ENCODE results near the gene STARD8. TPM values are rescaled to one million over a fixed set of nuclear protein-coding genes. Genes with fewer than 3 reads are reported as not detected.

STARD8 gene
- total and polyA plus RNA-seq, 10 donors = 1.9 to 35.2 (median 20.4) TPM

DNA sequence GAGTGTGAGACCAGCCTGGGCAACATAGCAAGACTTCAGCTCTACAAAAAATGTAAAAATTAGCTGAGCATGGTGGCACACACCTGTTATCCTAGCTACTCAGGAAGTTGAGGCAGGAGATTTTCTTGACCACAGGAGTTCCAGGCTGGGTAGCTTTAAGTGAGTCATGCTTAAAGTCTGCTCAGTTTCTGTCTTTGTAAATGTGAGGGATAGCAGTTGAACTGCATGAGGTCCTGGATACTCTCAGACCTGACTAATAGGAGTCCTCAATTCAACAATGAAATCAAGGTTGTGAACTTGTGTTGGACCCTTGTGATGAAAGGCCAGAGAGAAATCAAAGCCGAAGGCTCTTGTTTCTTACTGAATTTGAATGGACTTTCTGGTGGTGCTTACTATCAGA, 45.2 kb downstream of the STARD8 start:
- peaks cover 0 to 49% (median 7%) of the 10 kb centered on the region in 6 donors for H3K4me1 ChIP-seq
- H3K9me3 ChIP-seq = no peaks in the 10 kb centered on the region
- H3K4me3 ChIP-seq = no peak overlapping the region
- intact Hi-C loops (cut with DNase I; ENCODE audit: low total_unique reads) = no loop called here
- TF ChIP-seq POLR2A (IDR thresholded peaks at IDR 0.05) (no peak), POLR2AphosphoS5 (IDR thresholded peaks at IDR 0.05) (no peak)
- TF ChIP-seq, protein P1, sequence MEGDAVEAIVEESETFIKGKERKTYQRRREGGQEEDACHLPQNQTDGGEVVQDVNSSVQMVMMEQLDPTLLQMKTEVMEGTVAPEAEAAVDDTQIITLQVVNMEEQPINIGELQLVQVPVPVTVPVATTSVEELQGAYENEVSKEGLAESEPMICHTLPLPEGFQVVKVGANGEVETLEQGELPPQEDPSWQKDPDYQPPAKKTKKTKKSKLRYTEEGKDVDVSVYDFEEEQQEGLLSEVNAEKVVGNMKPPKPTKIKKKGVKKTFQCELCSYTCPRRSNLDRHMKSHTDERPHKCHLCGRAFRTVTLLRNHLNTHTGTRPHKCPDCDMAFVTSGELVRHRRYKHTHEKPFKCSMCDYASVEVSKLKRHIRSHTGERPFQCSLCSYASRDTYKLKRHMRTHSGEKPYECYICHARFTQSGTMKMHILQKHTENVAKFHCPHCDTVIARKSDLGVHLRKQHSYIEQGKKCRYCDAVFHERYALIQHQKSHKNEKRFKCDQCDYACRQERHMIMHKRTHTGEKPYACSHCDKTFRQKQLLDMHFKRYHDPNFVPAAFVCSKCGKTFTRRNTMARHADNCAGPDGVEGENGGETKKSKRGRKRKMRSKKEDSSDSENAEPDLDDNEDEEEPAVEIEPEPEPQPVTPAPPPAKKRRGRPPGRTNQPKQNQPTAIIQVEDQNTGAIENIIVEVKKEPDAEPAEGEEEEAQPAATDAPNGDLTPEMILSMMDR (IDR thresholded peaks at IDR 0.05 in 8 of 11, conservative IDR thresholded peaks at IDR 0.05 in 3 of 11) = no peak
- no peak for DNase-seq
- peaks cover 0 to 30% (median 4%) of the 10 kb centered on the region in 7 donors for H3K27me3 ChIP-seq (replicated peaks in 1 of 7)
- WGBS, 5 donors = 80 to 100% (median 93%) methylated on average over 1 of the region's 1 CpG
- H3K36me3 ChIP-seq = no peaks in the 10 kb centered on the region
- peak overlapping the region in 1 of 8 donors; percentile 85 for H3K27ac ChIP-seq

DNA sequence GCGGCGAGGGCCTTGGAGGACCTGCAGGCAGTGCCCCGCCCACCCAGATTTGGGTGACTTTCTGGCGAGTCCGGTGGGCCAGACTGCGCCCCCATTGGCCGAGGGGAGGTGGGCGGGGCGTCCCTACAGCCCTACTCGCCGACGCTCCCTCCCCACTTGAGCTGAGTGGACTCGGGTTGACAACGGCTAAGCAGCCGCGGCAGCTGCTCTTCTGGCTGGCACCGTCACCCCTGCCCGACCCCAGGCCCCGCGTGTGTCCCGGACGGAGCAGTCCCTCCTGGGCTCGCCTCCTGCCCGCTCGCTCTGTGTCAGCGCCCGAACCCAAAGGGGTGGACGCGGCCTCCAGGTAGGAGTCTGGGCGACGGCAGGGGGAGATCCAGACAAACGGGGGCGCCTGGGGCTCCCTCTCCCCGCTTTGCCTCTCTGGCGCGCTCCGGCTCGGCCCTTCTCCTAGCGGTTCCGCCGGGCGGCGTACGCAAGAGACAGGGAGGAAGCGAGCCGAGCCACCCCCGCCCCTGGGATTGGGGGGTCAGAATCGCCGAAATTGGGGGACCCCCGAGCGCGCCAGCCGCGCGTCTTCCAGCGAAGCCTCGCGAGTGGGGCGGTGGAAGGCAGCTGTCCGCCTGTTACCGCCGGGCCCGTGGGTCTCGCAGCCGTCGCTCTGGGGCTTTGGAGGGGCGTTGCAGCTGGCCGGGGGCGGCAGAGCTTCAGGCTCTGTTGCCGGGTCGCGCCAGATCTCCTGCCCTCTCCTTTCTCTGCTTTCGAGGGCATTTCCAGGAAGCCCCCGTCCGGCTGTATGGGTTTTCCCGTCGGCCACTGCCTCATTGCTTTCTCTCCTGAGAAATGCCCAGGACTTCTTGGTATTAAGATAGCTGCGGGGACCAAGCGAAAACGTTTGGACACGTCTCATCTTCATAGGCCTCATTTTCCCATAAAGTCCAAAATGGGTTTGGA, 46.3 kb downstream of the STARD8 start:
- Histone ChIP-seq H3K36me3 (no peaks in the 10 kb centered on the region), H3K4me3 (peak overlapping the region; percentile 38 to 71 (median 46)), H3K9me3 (no peaks in the 10 kb centered on the region), H3K4me1 (peaks cover 0 to 58% (median 8%) of the 10 kb centered on the region in 6 donors), H3K27me3 (replicated peaks in 1 of 7) (peaks cover 0 to 28% (median 4%) of the 10 kb centered on the region in 7 donors), H3K27ac (peak overlapping the region; percentile 53 to 89 (median 84))
- DNase-seq = peak; percentile 87
- intact Hi-C loops (cut with DNase I; ENCODE audit: low total_unique reads) = no loop called here
- 1 to 52% (median 1%) methylated on average over 26 to 81 of the region's 81 CpGs for whole genome bisulfite sequencing, 5 donors
- TF ChIP-seq, protein P1 (IDR thresholded peaks at IDR 0.05 in 8 of 11, conservative IDR thresholded peaks at IDR 0.05 in 3 of 11) = no peak
- peak in 1 of 3 donors; percentile 77 for TF ChIP-seq POLR2A (IDR thresholded peaks at IDR 0.05)
- peak; percentile 89 to 95 (median 90) for TF ChIP-seq POLR2AphosphoS5 (IDR thresholded peaks at IDR 0.05)

DNA sequence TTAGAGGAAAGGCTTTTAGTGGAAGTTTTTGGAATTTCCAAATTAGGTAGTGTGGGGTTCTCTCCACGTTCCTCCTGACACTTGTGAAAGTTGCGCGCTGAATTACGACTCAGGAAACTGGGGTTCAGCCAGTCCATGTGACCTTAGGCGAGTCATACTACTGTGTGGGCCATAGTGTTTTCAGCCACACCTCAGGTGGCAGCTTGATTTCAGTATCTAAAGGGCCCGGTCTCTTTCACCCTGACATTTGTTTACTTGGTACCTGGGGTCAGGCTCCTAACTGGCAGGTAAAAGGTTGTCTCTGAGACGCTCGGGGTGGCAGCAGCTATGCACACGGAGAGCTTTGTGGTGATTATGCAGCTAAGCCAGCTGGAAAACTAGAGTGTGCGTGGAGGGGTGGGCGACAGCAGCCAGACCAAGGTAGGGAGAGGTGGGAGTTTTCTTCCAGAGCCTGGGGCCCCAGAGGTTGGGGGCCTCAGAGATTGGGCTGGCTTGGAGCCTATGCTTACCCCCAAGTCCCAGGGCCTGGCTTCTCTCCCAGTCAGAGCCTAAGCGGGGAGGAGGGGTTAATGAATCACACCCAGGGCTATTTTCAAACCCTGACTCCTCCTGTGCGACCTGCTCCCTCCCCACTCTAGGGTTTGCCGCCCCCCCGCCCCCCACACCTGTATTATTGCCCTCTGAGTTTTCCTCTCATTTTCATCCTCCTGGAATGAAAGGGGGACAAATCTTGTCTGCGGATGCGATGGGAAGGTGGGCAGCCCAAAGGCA, 47.2 kb downstream of the STARD8 start:
- peak overlapping the region; percentile 38 to 71 (median 46) for H3K4me3 ChIP-seq
- H3K36me3 ChIP-seq = no peaks in the 10 kb centered on the region
- peaks cover 0 to 67% (median 10%) of the 10 kb centered on the region in 6 donors for H3K4me1 ChIP-seq
- no peaks in the 10 kb centered on the region for H3K9me3 ChIP-seq
- 39 to 56% (median 52%) methylated on average over 15 to 17 of the region's 17 CpGs for WGBS, 5 donors
- peak overlapping the region in 6 of 8 donors; percentile 74 to 89 (median 85) for H3K27ac ChIP-seq
- no peak for DNase-seq
- peaks cover 0 to 28% (median 4%) of the 10 kb centered on the region in 7 donors for H3K27me3 ChIP-seq (replicated peaks in 1 of 7)
- intact Hi-C loops (cut with DNase I; ENCODE audit: low total_unique reads) = no loop called here
- TF ChIP-seq, protein P1 (IDR thresholded peaks at IDR 0.05 in 8 of 11, conservative IDR thresholded peaks at IDR 0.05 in 3 of 11) = no peak
- TF ChIP-seq POLR2A (IDR thresholded peaks at IDR 0.05) (no peak), POLR2AphosphoS5 (IDR thresholded peaks at IDR 0.05) (peak in 1 of 3 donors; percentile 30)
